Stimulated activated CD4-positive, alpha-beta T cell treated with anti-CD3 and anti-CD28 coated beads, Interleukin-12 subunit alpha, Interleukin-12 subunit beta, amount 100 ng/mL, for 24 hours (primary cell): ENCODE results near the gene PIEZO2.
"Not testable (repeated sequence)": the region's sequence is repeated elsewhere in the genome, so short reads cannot be mapped to it uniquely, and the experiment has no call there.

Experiments used
- DNase-seq, 2 experiments: peaks; one replicate each; pipeline ENCODE4 v3.0.0-alpha.2; 2020; ENCODE audit warnings: low read depth in 2 of 2

PIEZO2 gene

GRCh38 chr18:11149441-11150270 is at the start of gene PIEZO2:
Gene PIEZO2, minus strand, starts transcription at chr18:11149569. Its CDS starts 981 bp downstream, at chr18:11148588.
- DNase-seq = peak in 1 of 2 experiments; percentile 8

- DNase-seq = no peak
Observed at GRCh38 chr18:11183637-11184036, 34.3 kb upstream of the PIEZO2 start.

GRCh38 chr18:11181629-11182028 is 32.3 kb upstream of the PIEZO2 start:
- DNase-seq = not testable (repeated sequence)

- DNase-seq = no peak
Observed at GRCh38 chr18:11179959-11180519, 30.7 kb upstream of the PIEZO2 start.

GRCh38 chr18:11178951-11179549 is 29.7 kb upstream of the PIEZO2 start:
- no peak for DNase-seq

- no peak for DNase-seq
Observed at GRCh38 chr18:11177382-11177781, 28.0 kb upstream of the PIEZO2 start.

GRCh38 chr18:11176481-11176881 is 27.1 kb upstream of the PIEZO2 start:
- no peak for DNase-seq

- DNase-seq = no peak
Observed at GRCh38 chr18:11175266-11175979, 26.1 kb upstream of the PIEZO2 start.

GRCh38 chr18:11174179-11174578 is 24.8 kb upstream of the PIEZO2 start:
- DNase-seq = not testable (repeated sequence)

- no peak for DNase-seq
Observed at GRCh38 chr18:11167778-11168177, 18.4 kb upstream of the PIEZO2 start.

- DNase-seq = no peak
Observed at GRCh38 chr18:11165952-11166351, 16.6 kb upstream of the PIEZO2 start.

- no peak for DNase-seq
Observed at GRCh38 chr18:11165138-11165537, 15.8 kb upstream of the PIEZO2 start.

- DNase-seq = no peak
Observed at GRCh38 chr18:11163665-11164064, 14.3 kb upstream of the PIEZO2 start.

- no peak for DNase-seq
Observed at GRCh38 chr18:11162889-11163288, 13.5 kb upstream of the PIEZO2 start.

- DNase-seq = no peak
Observed at GRCh38 chr18:11162462-11162861, 13.1 kb upstream of the PIEZO2 start.

- DNase-seq = no peak
Observed at GRCh38 chr18:11160313-11160712, 10.9 kb upstream of the PIEZO2 start.

- DNase-seq = no peak
Observed at GRCh38 chr18:11159844-11160243, 10.5 kb upstream of the PIEZO2 start.

GRCh38 chr18:11156978-11157377 is 7.6 kb upstream of the PIEZO2 start:
- no peak for DNase-seq

- DNase-seq = no peak
Observed at GRCh38 chr18:11155034-11155759, 5.8 kb upstream of the PIEZO2 start.

GRCh38 chr18:11154368-11154989 is 5.1 kb upstream of the PIEZO2 start:
- no peak for DNase-seq

GRCh38 chr18:11153097-11153496 is 3.7 kb upstream of the PIEZO2 start:
- no peak for DNase-seq
